Body of pancreas (tissue), 4 donors: Measurements from ENCODE around the gene PRKD1.

Experiments
- POLR2A ChIP-seq, 3 donors: fragments of 450-650 bp; IDR thresholded peaks; one replicate each; pipeline ENCODE4 v1.6.1; 2016; ENCODE audit warnings: antibody characterized with exemption in 3 of 3, mild to moderate bottlenecking in 2 of 3
- TF ChIP-seq, protein P1 (sequence below), 7 experiments: fragments of 450-650 bp in 4 of 7; fragments of 200-600 bp in 3 of 7; sonication (generic) in 3 of 7; IDR thresholded peaks; one replicate each; pipeline ENCODE4 v1.5.1; 2016 to 2019; ENCODE audit warnings: antibody characterized with exemption in 7 of 7

DNA sequence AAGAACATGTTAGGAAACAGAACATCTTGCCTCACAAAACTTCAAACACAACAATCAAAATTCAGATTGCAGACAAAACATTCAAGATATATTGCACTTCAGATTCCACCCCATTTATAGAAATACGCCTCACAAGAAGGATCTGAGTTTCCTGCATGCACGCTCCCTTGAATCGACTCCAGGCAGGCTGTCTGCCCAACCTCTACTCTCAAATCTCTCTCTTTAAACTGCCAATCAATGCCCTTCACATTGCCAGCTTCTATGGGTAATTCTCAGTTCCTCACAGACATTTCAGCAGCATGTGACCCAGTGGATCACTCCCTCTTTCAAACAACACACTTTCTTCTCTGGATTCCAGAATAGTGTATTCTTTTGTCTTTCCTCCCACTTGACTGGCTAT lies 184.1 kb downstream of the PRKD1 start:
- TF ChIP-seq, protein P1, sequence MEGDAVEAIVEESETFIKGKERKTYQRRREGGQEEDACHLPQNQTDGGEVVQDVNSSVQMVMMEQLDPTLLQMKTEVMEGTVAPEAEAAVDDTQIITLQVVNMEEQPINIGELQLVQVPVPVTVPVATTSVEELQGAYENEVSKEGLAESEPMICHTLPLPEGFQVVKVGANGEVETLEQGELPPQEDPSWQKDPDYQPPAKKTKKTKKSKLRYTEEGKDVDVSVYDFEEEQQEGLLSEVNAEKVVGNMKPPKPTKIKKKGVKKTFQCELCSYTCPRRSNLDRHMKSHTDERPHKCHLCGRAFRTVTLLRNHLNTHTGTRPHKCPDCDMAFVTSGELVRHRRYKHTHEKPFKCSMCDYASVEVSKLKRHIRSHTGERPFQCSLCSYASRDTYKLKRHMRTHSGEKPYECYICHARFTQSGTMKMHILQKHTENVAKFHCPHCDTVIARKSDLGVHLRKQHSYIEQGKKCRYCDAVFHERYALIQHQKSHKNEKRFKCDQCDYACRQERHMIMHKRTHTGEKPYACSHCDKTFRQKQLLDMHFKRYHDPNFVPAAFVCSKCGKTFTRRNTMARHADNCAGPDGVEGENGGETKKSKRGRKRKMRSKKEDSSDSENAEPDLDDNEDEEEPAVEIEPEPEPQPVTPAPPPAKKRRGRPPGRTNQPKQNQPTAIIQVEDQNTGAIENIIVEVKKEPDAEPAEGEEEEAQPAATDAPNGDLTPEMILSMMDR (IDR thresholded peaks at IDR 0.05), result no peak
- TF ChIP-seq POLR2A (IDR thresholded peaks at IDR 0.05), result no peak
